Measurements from ENCODE around the gene USP48.
"Not testable (repeated sequence)": the region's sequence is repeated elsewhere in the genome, so short reads cannot be mapped to it uniquely, and the experiment has no call there.

The USP48 gene

DNA sequence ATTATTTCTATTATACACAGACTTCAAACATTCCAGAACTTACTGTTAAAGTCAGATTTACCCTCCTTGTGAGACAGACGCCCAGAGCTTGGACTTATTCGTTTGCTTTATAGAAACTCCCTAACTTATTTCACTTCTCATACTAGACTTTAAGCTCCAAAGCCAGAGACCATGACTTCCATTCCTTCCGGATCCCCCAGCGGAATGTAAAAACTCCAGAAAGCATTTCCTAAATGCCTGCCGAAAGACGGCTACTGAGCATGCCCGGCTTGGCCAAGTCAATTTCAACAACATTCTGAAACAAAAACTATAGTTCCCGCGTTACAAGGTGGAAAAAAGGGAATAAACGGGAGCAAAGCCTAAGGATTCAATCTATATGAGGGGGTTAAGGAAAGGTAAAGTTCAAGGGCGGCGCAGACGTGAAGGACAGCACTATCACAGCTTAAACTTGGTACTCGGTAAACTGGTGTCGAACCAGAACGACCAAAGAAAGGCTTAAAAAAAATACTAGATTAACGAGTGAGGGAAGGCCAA, 1.1 kb downstream of the USP48 start:
- Histone ChIP-seq H3K9me3 (ENCODE audit: insufficient read depth, low read length) (no peaks in the 10 kb centered on the region), H3K27me3 (ENCODE audit: low read depth, low read length) (no peaks in the 10 kb centered on the region), H2AFZ (ENCODE audit: low read depth, low read length) (no peak overlapping the region), H3K36me3 (replicated peaks; ENCODE audit: low read depth, low read length) (peaks cover 4% of the 10 kb centered on the region), H3K4me2 (ENCODE audit: low read length) (peak overlapping the region; percentile 68), H3K27ac (ENCODE audit: low read length) (peak overlapping the region; percentile 100), H3K4me3 (ENCODE audit: low read length) (peak overlapping the region; percentile 100), H3K79me2 (ENCODE audit: low read length) (peaks cover 61% of the 10 kb centered on the region), H4K20me1 (ENCODE audit: insufficient read depth, low read length) (peaks cover 25% of the 10 kb centered on the region), H3K4me1 (ENCODE audit: low read length) (peaks cover 14% of the 10 kb centered on the region), H3K9ac (ENCODE audit: low read length) (peak overlapping the region; percentile 100)
- no peak for TF ChIP-seq EZH2phosphoT487 (IDR thresholded peaks at IDR 0.05; ENCODE audit: low read depth)
- TF ChIP-seq, protein P1, sequence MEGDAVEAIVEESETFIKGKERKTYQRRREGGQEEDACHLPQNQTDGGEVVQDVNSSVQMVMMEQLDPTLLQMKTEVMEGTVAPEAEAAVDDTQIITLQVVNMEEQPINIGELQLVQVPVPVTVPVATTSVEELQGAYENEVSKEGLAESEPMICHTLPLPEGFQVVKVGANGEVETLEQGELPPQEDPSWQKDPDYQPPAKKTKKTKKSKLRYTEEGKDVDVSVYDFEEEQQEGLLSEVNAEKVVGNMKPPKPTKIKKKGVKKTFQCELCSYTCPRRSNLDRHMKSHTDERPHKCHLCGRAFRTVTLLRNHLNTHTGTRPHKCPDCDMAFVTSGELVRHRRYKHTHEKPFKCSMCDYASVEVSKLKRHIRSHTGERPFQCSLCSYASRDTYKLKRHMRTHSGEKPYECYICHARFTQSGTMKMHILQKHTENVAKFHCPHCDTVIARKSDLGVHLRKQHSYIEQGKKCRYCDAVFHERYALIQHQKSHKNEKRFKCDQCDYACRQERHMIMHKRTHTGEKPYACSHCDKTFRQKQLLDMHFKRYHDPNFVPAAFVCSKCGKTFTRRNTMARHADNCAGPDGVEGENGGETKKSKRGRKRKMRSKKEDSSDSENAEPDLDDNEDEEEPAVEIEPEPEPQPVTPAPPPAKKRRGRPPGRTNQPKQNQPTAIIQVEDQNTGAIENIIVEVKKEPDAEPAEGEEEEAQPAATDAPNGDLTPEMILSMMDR (IDR thresholded peaks at IDR 0.05; ENCODE audit: low read depth, low read length), result no peak

- Histone ChIP-seq H3K27ac (ENCODE audit: low read length) (peak overlapping the region; percentile 86), H4K20me1 (ENCODE audit: insufficient read depth, low read length) (peaks cover 44% of the 10 kb centered on the region), H3K9me3 (ENCODE audit: insufficient read depth, low read length) (no peaks in the 10 kb centered on the region), H3K9ac (ENCODE audit: low read length) (peak overlapping the region; percentile 57; the same call in 1 of the 2 replicates), H3K79me2 (ENCODE audit: low read length) (peaks cover 81% of the 10 kb centered on the region), H3K4me2 (ENCODE audit: low read length) (peak overlapping the region; percentile 66), H3K27me3 (ENCODE audit: low read depth, low read length) (no peaks in the 10 kb centered on the region), H3K36me3 (replicated peaks; ENCODE audit: low read depth, low read length) (peaks cover 4% of the 10 kb centered on the region), H3K4me1 (ENCODE audit: low read length) (peaks cover 14% of the 10 kb centered on the region), H3K4me3 (ENCODE audit: low read length) (peak overlapping the region; percentile 100), H2AFZ (ENCODE audit: low read depth, low read length) (no peak overlapping the region)
- TF ChIP-seq, protein P1 (IDR thresholded peaks at IDR 0.05; ENCODE audit: low read depth, low read length), result no peak
- TF ChIP-seq EZH2phosphoT487 (IDR thresholded peaks at IDR 0.05; ENCODE audit: low read depth), result no peak
These were observed 3.1 kb downstream of the USP48 start for GRCh38 chr1:21779613-21780521.

DNA sequence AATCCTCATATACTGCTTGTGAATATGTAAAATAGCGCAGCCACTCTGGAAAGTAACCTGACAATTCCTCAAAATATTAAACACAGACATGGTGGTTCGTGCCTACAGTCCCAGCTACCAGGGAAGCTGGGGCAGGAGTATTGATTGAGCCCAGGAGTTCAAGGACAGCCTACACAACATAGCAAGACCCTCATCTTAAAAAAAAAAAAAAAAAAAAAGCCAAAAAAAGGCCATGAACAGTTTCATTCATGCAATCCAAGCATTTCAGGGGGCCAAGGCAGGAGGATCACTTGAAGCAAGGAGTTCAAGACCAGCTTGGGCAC, 4.6 kb downstream of the USP48 start:
- peaks cover 55% of the 10 kb centered on the region for H4K20me1 ChIP-seq (ENCODE audit: insufficient read depth, low read length)
- H3K79me2 ChIP-seq (ENCODE audit: low read length), result peaks cover 96% of the 10 kb centered on the region
- no peak overlapping the region for H3K4me2 ChIP-seq (ENCODE audit: low read length)
- no peaks in the 10 kb centered on the region for H3K9me3 ChIP-seq (ENCODE audit: insufficient read depth, low read length)
- H3K9ac ChIP-seq (ENCODE audit: low read length), result no peak overlapping the region
- no peak overlapping the region for H3K27ac ChIP-seq (ENCODE audit: low read length)
- no peak overlapping the region for H3K4me3 ChIP-seq (ENCODE audit: low read length)
- peaks cover 14% of the 10 kb centered on the region; the same call in 1 of the 2 replicates for H3K4me1 ChIP-seq (ENCODE audit: low read length)
- no peak for TF ChIP-seq EZH2phosphoT487 (IDR thresholded peaks at IDR 0.05; ENCODE audit: low read depth)
- TF ChIP-seq, protein P1 (IDR thresholded peaks at IDR 0.05; ENCODE audit: low read depth, low read length), result no peak
- H3K36me3 ChIP-seq (replicated peaks; ENCODE audit: low read depth, low read length), result peaks cover 4% of the 10 kb centered on the region
- no peak overlapping the region for H2AFZ ChIP-seq (ENCODE audit: low read depth, low read length)
- H3K27me3 ChIP-seq (ENCODE audit: low read depth, low read length), result no peaks in the 10 kb centered on the region

GRCh38 chr1:21776925-21777324, 6.0 kb downstream of the USP48 start:
- peaks cover 65% of the 10 kb centered on the region for H4K20me1 ChIP-seq (ENCODE audit: insufficient read depth, low read length)
- H3K4me2 ChIP-seq (ENCODE audit: low read length); H3K27ac ChIP-seq (ENCODE audit: low read length): not testable (repeated sequence)

More at GRCh38 chr1:21776925-21777324, 6.0 kb downstream of the USP48 start:
- not testable (repeated sequence) for H3K27me3 ChIP-seq (ENCODE audit: low read depth, low read length); H3K4me3 ChIP-seq (ENCODE audit: low read length); H2AFZ ChIP-seq (ENCODE audit: low read depth, low read length); H3K36me3 ChIP-seq (replicated peaks; ENCODE audit: low read depth, low read length); H3K9ac ChIP-seq (ENCODE audit: low read length); H3K9me3 ChIP-seq (ENCODE audit: insufficient read depth, low read length)
- H3K79me2 ChIP-seq (ENCODE audit: low read length), result peaks cover 100% of the 10 kb centered on the region
- peaks cover 14% of the 10 kb centered on the region; the same call in 1 of the 2 replicates for H3K4me1 ChIP-seq (ENCODE audit: low read length)
